Activated T-cell treated with anti-CD3 and anti-CD28 coated beads, Interleukin-2, amount 50 U/mL, for 72 hours (primary cell): ENCODE results near the gene HYCC1. TPM values are rescaled to one million over a fixed set of nuclear protein-coding genes. Genes with fewer than 3 reads are reported as not detected.
"Not testable (repeated sequence)": the region's sequence is repeated elsewhere in the genome, so short reads cannot be mapped to it uniquely, and the experiment has no call there.

Experiments used
- ATAC-seq, 2 donors: fragments of 150-1000 bp; cut with Tn5 transposase; replicated peaks in 1 of 2; 2 replicates each; pipeline ENCODE4 v1.10.0; 2021; ENCODE audit warnings: moderate library complexity in 2 of 2, mild to moderate bottlenecking in 1 of 2
- DNase-seq, 2 donors: peaks; one replicate each; pipeline ENCODE4 v3.0.0; 2021 to 2022; ENCODE audit warnings: mixed read lengths in 1 of 2
- H3K27ac Mint-ChIP-seq: one replicate; pipeline ENCODE4 v1.8.0; 2022; ENCODE audit warnings: mild to moderate bottlenecking, moderate library complexity, mixed read lengths
- H3K27me3 Mint-ChIP-seq: one replicate; pipeline ENCODE4 v1.8.0; 2022; ENCODE audit warnings: low read depth, mixed read lengths
- H3K36me3 Mint-ChIP-seq, 2 donors: one replicate each; pipeline ENCODE4 v1.8.0; 2022; ENCODE audit warnings: mixed read lengths in 2 of 2, mild to moderate bottlenecking in 1 of 2; ENCODE audit not compliant: insufficient read depth in 2 of 2
- H3K4me1 Mint-ChIP-seq: one replicate; pipeline ENCODE4 v1.8.0; 2022; ENCODE audit warnings: low read depth, mixed read lengths
- H3K4me3 Mint-ChIP-seq, 2 donors: one replicate each; pipeline ENCODE4 v1.8.0; 2022; ENCODE audit warnings: mild to moderate bottlenecking in 2 of 2, mixed read lengths in 2 of 2, moderate library complexity in 2 of 2
- H3K9me3 Mint-ChIP-seq, 2 donors: one replicate each; pipeline ENCODE4 v1.8.0; 2022; ENCODE audit warnings: mixed read lengths in 2 of 2
- total RNA-seq, 2 donors: library from RNA; stranded (reverse); gene quantifications; one replicate each; pipeline ENCODE4 v1.2.3, GENCODE V29; 2022

HYCC1 gene
- total RNA-seq = 10 to 100 TPM; 25.3 to 26.0 TPM

DNA sequence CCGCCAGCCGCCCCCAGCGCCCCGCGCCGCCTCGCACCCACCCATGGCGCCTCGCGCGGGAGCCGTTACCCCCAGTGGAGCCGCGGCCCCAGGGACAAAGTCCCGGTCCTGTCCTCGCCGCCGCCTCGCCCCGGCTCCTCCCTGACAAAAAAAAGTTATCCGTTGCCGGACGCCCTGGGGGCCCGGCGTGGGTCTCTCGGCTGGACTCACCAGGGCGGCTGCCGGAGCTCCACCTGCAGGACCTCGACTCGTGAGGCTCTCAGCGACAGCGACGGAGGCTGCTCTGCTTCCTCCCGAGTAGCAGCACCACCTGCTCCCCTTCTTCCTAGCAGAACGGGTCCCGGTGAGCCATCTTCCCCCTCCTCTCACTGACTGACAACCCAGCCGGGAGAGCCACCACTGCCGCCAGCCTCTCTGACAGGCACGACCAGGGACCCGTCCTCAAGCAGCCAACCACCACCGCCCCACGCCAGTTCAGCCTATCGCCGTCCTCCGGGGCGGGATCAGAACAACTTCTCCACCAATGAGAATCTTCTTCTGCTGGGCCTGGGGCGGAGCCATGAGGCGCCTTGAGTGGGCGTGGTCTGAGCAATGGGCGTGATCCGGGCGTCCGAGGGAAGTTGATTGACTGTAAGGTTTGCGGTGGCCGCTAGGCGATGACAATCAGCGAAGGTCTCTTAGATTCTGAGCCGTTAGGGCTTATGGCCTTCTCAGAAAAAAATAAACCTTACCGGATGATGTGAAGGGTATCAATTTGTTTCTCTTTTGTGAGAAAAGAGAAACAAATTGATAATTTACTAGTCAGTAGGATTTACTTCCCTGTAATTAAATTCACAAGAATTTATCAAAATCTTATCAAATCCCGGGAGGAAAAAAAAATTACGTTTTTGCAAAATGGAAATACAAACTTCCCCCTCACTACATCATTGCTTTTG, at the start of gene HYCC1:
Gene HYCC1 (minus strand): TSS at position 416 of the 935 bp plus-strand sequence. CDS start 23,019 bp downstream, outside the sequence.
- Mint-ChIP-seq H3K27me3 (no peaks in the 10 kb centered on the region), H3K4me1 (peaks cover 16% of the 10 kb centered on the region), H3K4me3 (peak within 1 kb of the TSS; percentile 80 to 94), H3K9me3 (peaks cover 1 to 3% of the 10 kb centered on the region in 2 donors), H3K36me3 (peaks cover 2% of the 10 kb centered on the region in 2 donors), H3K27ac (peak within 1 kb of the TSS; percentile 14)
- DNase-seq = peak; percentile 99
- peak; percentile 99 for ATAC-seq

DNA sequence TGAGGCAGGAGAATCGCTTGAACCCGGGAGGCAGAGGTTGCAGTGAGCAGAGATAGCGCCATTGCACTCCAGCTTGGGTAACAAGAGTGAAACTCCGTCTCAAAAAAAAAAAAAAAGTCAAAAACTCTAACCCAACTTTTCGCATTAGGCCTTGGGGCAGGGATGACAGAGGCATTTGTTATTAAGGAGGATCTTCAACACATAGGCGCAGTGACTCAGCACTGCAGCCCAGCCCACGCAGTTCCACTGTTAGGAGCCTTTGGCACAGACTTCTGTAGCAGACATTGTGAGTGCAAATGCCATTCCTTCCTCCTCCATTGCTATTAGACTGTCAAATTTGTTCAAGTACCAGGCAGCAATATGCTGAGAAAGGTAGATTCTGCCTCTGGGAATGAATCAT, 48.5 kb upstream of the HYCC1 start:
- H3K27me3 Mint-ChIP-seq = peaks cover 6% of the 10 kb centered on the region

GRCh38 chr7:23061327-23061726, 47.4 kb upstream of the HYCC1 start:
- Mint-ChIP-seq H3K4me3 (no peak overlapping the region), H3K36me3 (no peaks in the 10 kb centered on the region), H3K27ac (no peak overlapping the region), H3K4me1 (no peaks in the 10 kb centered on the region), H3K27me3 (peaks cover 6% of the 10 kb centered on the region), H3K9me3 (no peaks in the 10 kb centered on the region)
- DNase-seq = no peak
- no peak for ATAC-seq

More for the DNA sequence above, 48.5 kb upstream of the HYCC1 start:
- Mint-ChIP-seq H3K4me1 (no peaks in the 10 kb centered on the region), H3K9me3 (no peaks in the 10 kb centered on the region), H3K4me3 (no peak overlapping the region), H3K27ac (no peak overlapping the region), H3K36me3 (no peaks in the 10 kb centered on the region)
- DNase-seq (no peak), ATAC-seq (no peak)

- Mint-ChIP-seq H3K36me3 (no peaks in the 10 kb centered on the region), H3K4me1 (no peaks in the 10 kb centered on the region), H3K27ac (peak overlapping the region; percentile 91), H3K4me3 (no peak overlapping the region), H3K9me3 (no peaks in the 10 kb centered on the region), H3K27me3 (no peaks in the 10 kb centered on the region)
- ATAC-seq = no peak
- DNase-seq = no peak
These were observed 44.6 kb upstream of the HYCC1 start for GRCh38 chr7:23058408-23059096.

GRCh38 chr7:23055582-23056178, 41.8 kb upstream of the HYCC1 start:
- no peak overlapping the region for H3K4me3 Mint-ChIP-seq
- no peaks in the 10 kb centered on the region for H3K9me3 Mint-ChIP-seq
- ATAC-seq = peak; percentile 83 to 84
- no peaks in the 10 kb centered on the region for H3K27me3 Mint-ChIP-seq
- peak; percentile 55 to 56 for DNase-seq
- H3K36me3 Mint-ChIP-seq = no peaks in the 10 kb centered on the region
- peaks cover 6% of the 10 kb centered on the region for H3K4me1 Mint-ChIP-seq
- H3K27ac Mint-ChIP-seq = no peak overlapping the region

DNA sequence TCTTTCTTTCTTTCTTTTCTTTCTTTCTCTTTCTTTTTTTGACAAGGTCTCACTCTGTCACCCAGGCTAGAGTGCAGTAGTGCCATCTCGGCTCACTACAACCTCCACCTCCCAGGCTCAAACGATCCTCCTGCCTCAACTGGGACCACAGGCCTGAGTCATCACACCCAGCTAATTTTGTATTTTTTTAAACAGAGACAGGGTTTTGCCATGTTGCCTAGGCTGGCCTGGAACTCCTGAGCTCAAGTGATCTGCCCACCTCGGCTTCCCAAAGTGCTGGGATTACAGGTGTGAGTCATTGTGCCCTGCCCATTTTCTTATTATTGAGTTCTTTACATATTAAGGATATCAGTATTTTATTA, 37.2 kb upstream of the HYCC1 start:
- peak overlapping the region; percentile 83 for H3K27ac Mint-ChIP-seq
- H3K27me3 Mint-ChIP-seq, H3K9me3 Mint-ChIP-seq, H3K36me3 Mint-ChIP-seq: not testable (repeated sequence)
- ATAC-seq (peak in 1 of 2 donors; percentile 52), DNase-seq (peak; percentile 1 to 11)
- peaks cover 11% of the 10 kb centered on the region for H3K4me1 Mint-ChIP-seq
- peak overlapping the region in 1 of 2 donors; percentile 50 for H3K4me3 Mint-ChIP-seq

DNA sequence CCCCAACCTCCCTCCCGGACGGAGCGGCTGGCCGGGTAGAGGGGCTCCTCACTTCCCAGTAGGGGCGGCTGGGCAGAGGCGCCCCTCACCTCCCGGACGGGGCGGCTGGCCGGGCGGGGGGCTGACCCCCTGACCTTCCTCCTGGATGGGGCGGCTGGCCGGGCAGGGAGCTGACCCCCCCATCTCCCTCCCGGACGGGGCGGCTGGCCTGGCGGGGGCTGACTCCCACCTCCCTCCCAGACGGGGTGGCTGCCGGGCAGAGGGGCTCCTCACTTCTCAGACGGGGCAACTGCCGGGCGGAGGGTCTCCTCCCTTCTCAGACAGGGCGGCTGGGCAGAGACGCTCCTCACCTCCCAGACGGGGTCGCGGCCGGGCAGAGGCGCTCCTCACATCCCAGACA, 32.4 kb upstream of the HYCC1 start:
- H3K27me3 Mint-ChIP-seq, H3K36me3 Mint-ChIP-seq, H3K9me3 Mint-ChIP-seq, ATAC-seq, H3K27ac Mint-ChIP-seq, DNase-seq, H3K4me3 Mint-ChIP-seq: not testable (repeated sequence)
- H3K4me1 Mint-ChIP-seq = peaks cover 11% of the 10 kb centered on the region

- H3K36me3 Mint-ChIP-seq, H3K9me3 Mint-ChIP-seq, H3K27ac Mint-ChIP-seq, ATAC-seq, H3K4me1 Mint-ChIP-seq, DNase-seq, H3K27me3 Mint-ChIP-seq, H3K4me3 Mint-ChIP-seq: not testable (repeated sequence)
These were observed 31.2 kb upstream of the HYCC1 start for GRCh38 chr7:23045086-23045485.

DNA sequence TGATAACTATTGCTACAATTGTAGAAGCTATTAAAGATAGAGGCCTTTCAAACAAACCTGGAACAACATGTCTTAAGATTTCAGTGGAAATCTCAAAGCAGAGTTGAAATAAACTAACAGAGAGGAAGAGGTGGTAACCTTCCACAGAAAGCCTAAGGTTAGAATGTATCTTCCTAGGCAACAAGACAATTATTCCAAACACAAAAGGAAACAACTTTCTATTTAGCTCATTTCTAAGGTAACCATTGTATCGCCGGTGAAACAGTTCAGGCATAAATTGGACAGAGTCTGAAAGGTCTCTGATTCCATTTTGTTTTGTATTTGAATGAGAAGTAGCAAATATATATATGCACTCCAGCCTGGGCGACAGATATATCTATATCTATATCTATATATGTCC, 30.7 kb upstream of the HYCC1 start:
- no peaks in the 10 kb centered on the region for H3K27me3 Mint-ChIP-seq
- no peak overlapping the region for H3K27ac Mint-ChIP-seq
- no peaks in the 10 kb centered on the region for H3K4me1 Mint-ChIP-seq
- H3K4me3 Mint-ChIP-seq = no peak overlapping the region
- H3K36me3 Mint-ChIP-seq = peaks cover 0 to 4% of the 10 kb centered on the region in 2 donors
- DNase-seq = no peak
- ATAC-seq = no peak
- H3K9me3 Mint-ChIP-seq = peaks cover 0 to 1% of the 10 kb centered on the region in 2 donors

- Mint-ChIP-seq H3K4me3 (no peak overlapping the region), H3K36me3 (peaks cover 0 to 4% of the 10 kb centered on the region in 2 donors), H3K9me3 (peaks cover 0 to 1% of the 10 kb centered on the region in 2 donors), H3K4me1 (no peaks in the 10 kb centered on the region), H3K27ac (no peak overlapping the region), H3K27me3 (no peaks in the 10 kb centered on the region)
- no peak for ATAC-seq
- DNase-seq = no peak
These were observed 29.5 kb upstream of the HYCC1 start for GRCh38 chr7:23043441-23043840.

DNA sequence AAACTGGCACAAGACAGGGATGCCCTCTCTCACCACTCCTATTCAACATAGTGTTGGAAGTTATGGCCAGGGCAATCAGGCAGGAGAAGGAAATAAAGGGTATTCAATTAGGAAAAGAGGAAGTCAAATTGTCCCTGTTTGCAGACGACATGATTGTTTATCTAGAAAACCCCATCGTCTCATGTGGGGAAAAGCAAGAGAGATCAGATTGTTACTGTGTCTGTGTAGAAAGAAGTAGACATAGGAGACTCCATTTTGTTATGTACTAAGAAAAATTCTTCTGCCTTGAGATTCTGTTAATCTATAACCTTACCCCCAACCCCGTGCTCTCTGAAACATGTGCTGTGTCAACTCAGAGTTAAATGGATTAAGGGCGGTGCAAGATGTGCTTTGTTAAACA, 25.7 kb upstream of the HYCC1 start:
- not testable (repeated sequence) for H3K27ac Mint-ChIP-seq, H3K4me3 Mint-ChIP-seq, H3K36me3 Mint-ChIP-seq, DNase-seq, H3K9me3 Mint-ChIP-seq, H3K4me1 Mint-ChIP-seq, ATAC-seq
- H3K27me3 Mint-ChIP-seq = peaks cover 11% of the 10 kb centered on the region

DNA sequence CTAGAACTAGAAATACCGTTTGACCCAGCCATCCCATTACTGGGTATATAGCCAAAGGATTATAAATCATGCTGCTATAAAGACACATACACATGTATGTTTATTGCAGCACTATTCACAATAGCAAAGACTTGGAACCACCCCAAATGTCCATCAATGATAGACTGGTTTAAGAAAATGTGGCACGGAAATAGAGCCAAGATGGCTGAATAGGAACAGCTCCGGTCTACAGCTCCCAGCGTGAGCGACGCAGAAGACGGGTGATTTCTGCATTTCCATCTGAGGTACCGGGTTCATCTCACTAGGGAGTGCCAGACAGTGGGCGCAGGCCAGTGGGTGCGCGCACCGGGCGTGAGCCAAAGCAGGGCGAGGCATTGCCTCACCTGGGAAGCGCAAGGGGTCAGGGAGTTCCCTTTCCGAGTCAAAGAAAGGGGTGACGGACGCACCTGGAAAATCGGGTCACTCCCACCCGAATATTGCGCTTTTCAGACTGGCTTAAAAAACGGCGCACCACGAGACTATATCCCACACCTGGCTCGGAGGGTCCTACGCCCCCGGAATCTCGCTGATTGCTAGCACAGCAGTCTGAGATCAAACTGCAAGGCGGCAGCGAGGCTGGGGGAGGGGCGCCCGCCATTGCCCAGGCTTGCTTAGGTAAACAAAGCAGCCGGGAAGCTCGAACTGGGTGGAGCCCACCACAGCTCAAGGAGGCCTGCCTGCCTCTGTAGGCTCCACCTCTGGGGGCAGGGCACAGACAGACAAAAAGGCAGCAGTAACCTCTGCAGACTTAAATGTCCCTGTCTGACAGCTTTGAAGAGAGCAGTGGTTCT, 21.8 kb upstream of the HYCC1 start:
- ATAC-seq, H3K9me3 Mint-ChIP-seq, H3K36me3 Mint-ChIP-seq, DNase-seq, H3K27ac Mint-ChIP-seq, H3K4me1 Mint-ChIP-seq, H3K4me3 Mint-ChIP-seq: not testable (repeated sequence)
- H3K27me3 Mint-ChIP-seq = peaks cover 25% of the 10 kb centered on the region
